GM23338 (cell line): ENCODE measurements around the gene KLF2. TPM values are rescaled to one million over a fixed set of nuclear protein-coding genes. Genes with fewer than 3 reads are reported as not detected.

ENCODE experiments used
- CTCF ChIP-seq, 2 experiments: fragments of 200-600 bp in 1 of 2; sonication (generic) in 1 of 2; conservative IDR thresholded peaks; 2 replicates each; pipeline versions ENCODE4 v1.5.1 to v1.6.1; 2016 to 2017; ENCODE audit warnings: antibody characterized with exemption in 2 of 2, low read depth in 2 of 2, mild to moderate bottlenecking in 2 of 2, moderate library complexity in 1 of 2
- JUNB ChIP-seq: IDR thresholded peaks from one replicate; pipeline ENCODE4 v1.6.1; 2016; ENCODE audit warnings: antibody characterized with exemption; ENCODE audit not compliant: unreplicated experiment
- REST ChIP-seq: IDR thresholded peaks from one replicate; pipeline ENCODE4 v1.6.1; 2018; ENCODE audit warnings: antibody characterized with exemption; ENCODE audit not compliant: unreplicated experiment
- STAT1 ChIP-seq: IDR thresholded peaks from one replicate; pipeline ENCODE4 v1.6.1; 2016; ENCODE audit warnings: antibody characterized with exemption; ENCODE audit not compliant: unreplicated experiment
- ZNF462 ChIP-seq: fragments of 250-450 bp; sonication (Bioruptor Pico); IDR thresholded peaks from 2 replicates; pipeline ENCODE4 v1.5.0; 2020; ENCODE audit warnings: mild to moderate bottlenecking, moderate library complexity
- polyA plus RNA-seq: library from polyadenylated mRNA; unstranded; fragments of >200 nt; fragmentation: Nextera tagmentation; extraction: Ambion mirVana; gene quantifications from 2 replicates; pipeline ENCODE4 v1.2.1, GENCODE V29; 2016
- total RNA-seq: library from RNA; depleted of rRNA; stranded (reverse); fragments of >200 nt; shearing (Covaris generic); gene quantifications from 2 replicates; pipeline ENCODE4 v1.2.3, GENCODE V29; 2014

Gene KLF2
- total and polyA plus RNA-seq, 2 experiments from 2014 or later, result 0.90 TPM; not detected in 1

- TF ChIP-seq ZNF462 (CRISPR knock-in tag), result no peak
- TF ChIP-seq CTCF (conservative IDR thresholded peaks at IDR 0.05; ENCODE audit: low read depth in 2 of 2), result no peak
- no peak for TF ChIP-seq STAT1
- TF ChIP-seq REST, result no peak
- no peak for TF ChIP-seq JUNB
Measured at GRCh38 chr19:16281743-16282142, 42.9 kb upstream of the KLF2 start (continued).
